ENCODE results near the gene SCCPDH. TPM values are rescaled to one million over a fixed set of nuclear protein-coding genes. Genes with fewer than 3 reads are reported as not detected.

The SCCPDH gene
- total and polyA plus RNA-seq, 2 donors (not counting 3 experiments of a cell fraction or from before 2014, with no cell fraction given) = 24.4 to 37.5 TPM

GRCh38 chr1:246677842-246678241 is 46.4 kb upstream of the SCCPDH start:
- TF ChIP-seq CTCF (IDR thresholded peaks at IDR 0.05; ENCODE audit: extremely low read depth in 1 of 2, insufficient read depth in 1 of 2, low read depth in 1 of 2, low read length in 2 of 2) (no peak), GATA2 (IDR thresholded peaks at IDR 0.05; ENCODE audit: insufficient read depth, insufficient read length, low read depth, low read length) (no peak), POLR2AphosphoS5 (IDR thresholded peaks at IDR 0.05; ENCODE audit: insufficient read depth, low read depth, low read length) (no peak), MYC (IDR thresholded peaks at IDR 0.05; ENCODE audit: low read depth, low read length) (no peak)
- DNase-seq (ENCODE audit: low read depth, low spot score) (no peak), FAIRE-seq (peak; percentile 33)
- H3K36me3 ChIP-seq (ENCODE audit: control insufficient read depth in 2 of 2, extremely low read depth in 1 of 2, insufficient read depth in 2 of 2, low read length in 2 of 2) = no peaks in the 10 kb centered on the region
- ChIA-PET CTCF (no interaction called here), POLR2A (no interaction called here)
- no peaks in the 10 kb centered on the region for H3K9me1 ChIP-seq (replicated peaks; ENCODE audit: control insufficient read depth, extremely low read depth, insufficient read depth, low read length)
- no peak overlapping the region for H3K9ac ChIP-seq (replicated peaks; ENCODE audit: extremely low read depth, insufficient read depth, low read length)
- no peak overlapping the region for H3K4me3 ChIP-seq (replicated peaks in 1 of 3; ENCODE audit: insufficient read depth in 1 of 3, low read depth in 1 of 3, low read length in 3 of 3)
- no TSS peak for BruUV-seq (replicated peaks)
- H2AFZ ChIP-seq (ENCODE audit: low read depth, low read length) = no peak overlapping the region
- dilution Hi-C loops (cut with MboI; ENCODE audit: extremely low pct_ligation_motif_present, low sequenced_read_pairs) (no loop called here), intact Hi-C loops (cut with micrococcal nuclease) (no loop called here)
- no peaks in the 10 kb centered on the region for H4K20me1 ChIP-seq (replicated peaks; ENCODE audit: control insufficient read depth, extremely low read depth, insufficient read depth, low read length)
- no peak overlapping the region for H3K4me2 ChIP-seq (ENCODE audit: insufficient read depth, low read length)
- H3K79me2 ChIP-seq (ENCODE audit: control insufficient read depth, insufficient read depth, low read length) = no peaks in the 10 kb centered on the region
- H3K27ac ChIP-seq (ENCODE audit: insufficient read depth, low read depth, low read length) = no peak overlapping the region
- peaks cover 4% of the 10 kb centered on the region for H3K4me1 ChIP-seq (ENCODE audit: control insufficient read depth, extremely low read depth, insufficient read depth, low read length)
- no peaks in the 10 kb centered on the region for H3K27me3 ChIP-seq (ENCODE audit: control insufficient read depth in 2 of 2, insufficient read depth in 2 of 2, low read length in 2 of 2)
- no peaks in the 10 kb centered on the region for H3K9me3 ChIP-seq (replicated peaks; ENCODE audit: control insufficient read depth, insufficient read depth, low read length)
